ENCODE measurements around the gene FHAD1. TPM values are rescaled to one million over a fixed set of nuclear protein-coding genes. Genes with fewer than 3 reads are reported as not detected.

The FHAD1 gene
- polyA plus RNA-seq, 3 donors, result 0.67 to 0.69 TPM; not detected in 1

DNA sequence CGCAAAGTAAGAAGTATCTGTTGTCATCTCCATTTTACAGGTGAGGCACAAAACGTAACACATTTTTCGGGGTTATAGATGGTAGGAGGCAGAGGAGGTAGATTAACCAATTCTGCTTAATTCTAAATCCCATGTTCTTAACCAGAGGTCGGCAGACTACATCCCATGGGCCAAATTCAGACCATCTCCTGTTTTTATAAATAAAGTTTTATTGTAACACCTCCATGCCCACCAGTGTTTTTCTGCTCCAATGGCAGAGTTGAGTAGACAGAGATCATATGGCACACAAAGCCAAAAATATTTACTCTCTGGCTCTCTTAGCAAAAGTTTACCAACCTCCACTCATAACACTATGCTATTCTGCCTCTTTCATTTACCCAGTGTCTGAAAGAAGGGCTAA lies 30.9 kb downstream of the FHAD1 start:
- H3K9me3 Mint-ChIP-seq, result no peaks in the 10 kb centered on the region
- Histone ChIP-seq H2AFZ (ENCODE audit: insufficient read depth, low read depth, low read length, poor library complexity, severe bottlenecking) (no peak overlapping the region), H4K20me1 (ENCODE audit: insufficient read depth, low read length) (no peaks in the 10 kb centered on the region), H3K27ac (ENCODE audit: low read depth in 1 of 2, low read length in 2 of 2) (no peak overlapping the region), H3K4me3 (replicated peaks in 1 of 3; ENCODE audit: low read depth in 2 of 3, low read length in 3 of 3) (no peak overlapping the region), H3K36me3 (replicated peaks in 1 of 2; ENCODE audit: control insufficient read depth in 1 of 2, insufficient read depth in 2 of 2, low read length in 2 of 2) (no peaks in the 10 kb centered on the region), H3K4me1 (ENCODE audit: control insufficient read depth in 1 of 2, insufficient read depth in 2 of 2, low read length in 2 of 2) (peaks cover 14 to 19% of the 10 kb centered on the region in 2 donors), H3K79me2 (ENCODE audit: insufficient read depth, low read length) (no peaks in the 10 kb centered on the region), H3K4me2 (replicated peaks; ENCODE audit: extremely low read depth, low read length, poor library complexity, severe bottlenecking) (no peak overlapping the region), H3K9ac (ENCODE audit: insufficient read depth, low read length, poor library complexity, severe bottlenecking) (no peak overlapping the region), H3K27me3 (ENCODE audit: control insufficient read depth in 2 of 2, insufficient read depth in 2 of 2, low read length in 2 of 2) (no peaks in the 10 kb centered on the region), H3K9me3 (replicated peaks in 1 of 2; ENCODE audit: control insufficient read depth in 1 of 2, insufficient read depth in 1 of 2, low read length in 2 of 2) (no peaks in the 10 kb centered on the region)
- intact Hi-C loops (cut with micrococcal nuclease), result no loop called here
- no peak for DNase-seq
- no CpG with 5 or more reads among the region's 4 CpGs for WGBS (ENCODE audit: insufficient coverage)
- H3K4me1 Mint-ChIP-seq, result peaks cover 21% of the 10 kb centered on the region
- no peak overlapping the region for H3K4me3 Mint-ChIP-seq
- no peaks in the 10 kb centered on the region for H3K36me3 Mint-ChIP-seq
- peaks cover 0 to 6% (median 5%) of the 10 kb centered on the region in 3 donors for H3K27me3 Mint-ChIP-seq (ENCODE audit: low read depth in 3 of 3)
- TF ChIP-seq, protein P1, sequence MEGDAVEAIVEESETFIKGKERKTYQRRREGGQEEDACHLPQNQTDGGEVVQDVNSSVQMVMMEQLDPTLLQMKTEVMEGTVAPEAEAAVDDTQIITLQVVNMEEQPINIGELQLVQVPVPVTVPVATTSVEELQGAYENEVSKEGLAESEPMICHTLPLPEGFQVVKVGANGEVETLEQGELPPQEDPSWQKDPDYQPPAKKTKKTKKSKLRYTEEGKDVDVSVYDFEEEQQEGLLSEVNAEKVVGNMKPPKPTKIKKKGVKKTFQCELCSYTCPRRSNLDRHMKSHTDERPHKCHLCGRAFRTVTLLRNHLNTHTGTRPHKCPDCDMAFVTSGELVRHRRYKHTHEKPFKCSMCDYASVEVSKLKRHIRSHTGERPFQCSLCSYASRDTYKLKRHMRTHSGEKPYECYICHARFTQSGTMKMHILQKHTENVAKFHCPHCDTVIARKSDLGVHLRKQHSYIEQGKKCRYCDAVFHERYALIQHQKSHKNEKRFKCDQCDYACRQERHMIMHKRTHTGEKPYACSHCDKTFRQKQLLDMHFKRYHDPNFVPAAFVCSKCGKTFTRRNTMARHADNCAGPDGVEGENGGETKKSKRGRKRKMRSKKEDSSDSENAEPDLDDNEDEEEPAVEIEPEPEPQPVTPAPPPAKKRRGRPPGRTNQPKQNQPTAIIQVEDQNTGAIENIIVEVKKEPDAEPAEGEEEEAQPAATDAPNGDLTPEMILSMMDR (IDR thresholded peaks at IDR 0.05), result no peak
- no peak overlapping the region for H3K27ac Mint-ChIP-seq

DNA sequence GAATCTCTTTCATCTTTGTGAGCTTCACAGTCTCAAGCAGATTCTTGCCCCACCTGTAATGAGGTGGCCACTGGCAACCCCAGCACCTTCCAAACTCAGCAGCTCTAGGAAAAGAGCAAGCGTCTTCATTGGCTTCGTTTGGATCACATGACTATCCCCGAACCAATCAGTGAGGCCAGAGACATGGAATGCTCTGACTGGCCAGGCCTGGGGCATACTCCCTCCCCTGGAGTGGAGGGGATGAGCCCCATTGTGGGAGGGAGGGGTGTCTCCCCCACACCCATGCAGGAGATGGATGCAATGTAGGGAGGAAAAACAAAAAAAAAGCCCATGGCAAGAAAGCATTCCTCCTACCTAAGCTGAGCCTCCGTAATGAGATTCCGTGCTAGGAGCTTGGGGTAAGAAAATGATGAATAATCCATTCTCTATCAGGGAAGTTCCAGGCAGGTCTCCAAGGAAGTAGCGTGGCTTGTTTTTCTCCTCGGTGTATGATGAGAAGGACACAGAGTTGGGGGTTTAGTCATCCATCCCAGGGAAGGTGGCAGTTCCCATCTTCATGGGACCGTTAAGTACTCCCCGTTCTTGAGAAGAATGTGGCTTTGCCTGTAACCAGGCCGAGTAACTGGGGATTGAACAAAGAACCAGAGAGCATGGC lies 32.7 kb downstream of the FHAD1 start:
- Histone ChIP-seq H3K79me2 (ENCODE audit: insufficient read depth, low read length) (no peaks in the 10 kb centered on the region), H3K27ac (ENCODE audit: low read depth in 1 of 2, low read length in 2 of 2) (no peak overlapping the region), H4K20me1 (ENCODE audit: insufficient read depth, low read length) (no peaks in the 10 kb centered on the region), H3K27me3 (ENCODE audit: control insufficient read depth in 2 of 2, insufficient read depth in 2 of 2, low read length in 2 of 2) (no peaks in the 10 kb centered on the region), H3K4me3 (replicated peaks in 1 of 3; ENCODE audit: low read depth in 2 of 3, low read length in 3 of 3) (no peak overlapping the region), H3K4me2 (replicated peaks; ENCODE audit: extremely low read depth, low read length, poor library complexity, severe bottlenecking) (no peak overlapping the region), H3K36me3 (replicated peaks in 1 of 2; ENCODE audit: control insufficient read depth in 1 of 2, insufficient read depth in 2 of 2, low read length in 2 of 2) (no peaks in the 10 kb centered on the region), H2AFZ (ENCODE audit: insufficient read depth, low read depth, low read length, poor library complexity, severe bottlenecking) (no peak overlapping the region), H3K9me3 (replicated peaks in 1 of 2; ENCODE audit: control insufficient read depth in 1 of 2, insufficient read depth in 1 of 2, low read length in 2 of 2) (no peaks in the 10 kb centered on the region), H3K9ac (ENCODE audit: insufficient read depth, low read length, poor library complexity, severe bottlenecking) (no peak overlapping the region), H3K4me1 (ENCODE audit: control insufficient read depth in 1 of 2, insufficient read depth in 2 of 2, low read length in 2 of 2) (peaks cover 14 to 19% of the 10 kb centered on the region in 2 donors)
- intact Hi-C loops (cut with micrococcal nuclease), result no loop called here
- WGBS (ENCODE audit: insufficient coverage), result 92% methylated on average over 6 of the region's 10 CpGs
- TF ChIP-seq, protein P1 (IDR thresholded peaks at IDR 0.05), result no peak
- H3K4me3 Mint-ChIP-seq, result no peak overlapping the region
- no peak for DNase-seq
- H3K36me3 Mint-ChIP-seq, result no peaks in the 10 kb centered on the region
- H3K9me3 Mint-ChIP-seq, result no peaks in the 10 kb centered on the region
- H3K27me3 Mint-ChIP-seq (ENCODE audit: low read depth in 3 of 3), result peaks cover 0 to 7% (median 5%) of the 10 kb centered on the region in 3 donors
- H3K4me1 Mint-ChIP-seq, result peaks cover 21% of the 10 kb centered on the region
- no peak overlapping the region for H3K27ac Mint-ChIP-seq
